Measurements from ENCODE around the gene CELF1.
"Not testable (repeated sequence)": the region's sequence is repeated elsewhere in the genome, so short reads cannot be mapped to it uniquely, and the experiment has no call there.

CELF1 gene

GRCh38 chr11:47551086-47551485 is 1.8 kb downstream of the CELF1 start:
- Histone ChIP-seq H3K9ac (ENCODE audit: insufficient read length, low read depth) (no peak overlapping the region), H3K4me1 (ENCODE audit: insufficient read depth, insufficient read length) (peaks cover 2% of the 10 kb centered on the region), H3K9me3 (ENCODE audit: insufficient read depth, low read length) (no peaks in the 10 kb centered on the region), H3K4me3 (ENCODE audit: insufficient read length, low read depth) (peak overlapping the region; percentile 96), H3K27me3 (ENCODE audit: insufficient read depth, insufficient read length) (no peaks in the 10 kb centered on the region), H3K36me3 (ENCODE audit: insufficient read depth, insufficient read length, low read length) (peaks cover 42% of the 10 kb centered on the region)
- DNase-seq (ENCODE audit: low read depth, low spot score), result no peak
- no peak for TF ChIP-seq ZNF274 (IDR thresholded peaks at IDR 0.05; ENCODE audit: low read depth, low read length)
- no peak for TF ChIP-seq SUZ12 (IDR thresholded peaks at IDR 0.05; ENCODE audit: extremely low read depth, insufficient read depth, insufficient read length)
- no peak for TF ChIP-seq YY1 (IDR thresholded peaks at IDR 0.05; ENCODE audit: insufficient read depth, insufficient read length)

GRCh38 chr11:47550288-47551047 is 2.5 kb downstream of the CELF1 start:
- TF ChIP-seq YY1 (IDR thresholded peaks at IDR 0.05; ENCODE audit: insufficient read depth, insufficient read length) (no peak), SUZ12 (IDR thresholded peaks at IDR 0.05; ENCODE audit: extremely low read depth, insufficient read depth, insufficient read length) (no peak), ZNF274 (IDR thresholded peaks at IDR 0.05; ENCODE audit: low read depth, low read length) (no peak)
- H3K36me3 ChIP-seq (ENCODE audit: insufficient read depth, insufficient read length, low read length), result peaks cover 42% of the 10 kb centered on the region
- H3K9me3 ChIP-seq (ENCODE audit: insufficient read depth, low read length), result no peaks in the 10 kb centered on the region
- H3K4me3 ChIP-seq (ENCODE audit: insufficient read length, low read depth), result no peak overlapping the region
- no peak overlapping the region for H3K9ac ChIP-seq (ENCODE audit: insufficient read length, low read depth)
- peaks cover 2% of the 10 kb centered on the region for H3K4me1 ChIP-seq (ENCODE audit: insufficient read depth, insufficient read length)
- no peak for DNase-seq (ENCODE audit: low read depth, low spot score)
- H3K27me3 ChIP-seq (ENCODE audit: insufficient read depth, insufficient read length), result no peaks in the 10 kb centered on the region

GRCh38 chr11:47546274-47546673 is 6.7 kb downstream of the CELF1 start:
- not testable (repeated sequence) for H3K4me3 ChIP-seq (ENCODE audit: insufficient read length, low read depth); DNase-seq (ENCODE audit: low read depth, low spot score); H3K4me1 ChIP-seq (ENCODE audit: insufficient read depth, insufficient read length); H3K27me3 ChIP-seq (ENCODE audit: insufficient read depth, insufficient read length); H3K9me3 ChIP-seq (ENCODE audit: insufficient read depth, low read length); H3K9ac ChIP-seq (ENCODE audit: insufficient read length, low read depth)
- H3K36me3 ChIP-seq (ENCODE audit: insufficient read depth, insufficient read length, low read length), result peaks cover 38% of the 10 kb centered on the region

- Histone ChIP-seq H3K9me3 (ENCODE audit: insufficient read depth, low read length) (no peaks in the 10 kb centered on the region), H3K36me3 (ENCODE audit: insufficient read depth, insufficient read length, low read length) (peaks cover 28% of the 10 kb centered on the region), H3K27me3 (ENCODE audit: insufficient read depth, insufficient read length) (no peaks in the 10 kb centered on the region), H3K4me3 (ENCODE audit: insufficient read length, low read depth) (no peak overlapping the region), H3K9ac (ENCODE audit: insufficient read length, low read depth) (no peak overlapping the region), H3K4me1 (ENCODE audit: insufficient read depth, insufficient read length) (peaks cover 3% of the 10 kb centered on the region)
- DNase-seq (ENCODE audit: low read depth, low spot score), result no peak
- TF ChIP-seq YY1 (IDR thresholded peaks at IDR 0.05; ENCODE audit: insufficient read depth, insufficient read length) (no peak), SUZ12 (IDR thresholded peaks at IDR 0.05; ENCODE audit: extremely low read depth, insufficient read depth, insufficient read length) (no peak), ZNF274 (IDR thresholded peaks at IDR 0.05; ENCODE audit: low read depth, low read length) (no peak)
Measured at GRCh38 chr11:47545298-47545697, 7.6 kb downstream of the CELF1 start.

DNA sequence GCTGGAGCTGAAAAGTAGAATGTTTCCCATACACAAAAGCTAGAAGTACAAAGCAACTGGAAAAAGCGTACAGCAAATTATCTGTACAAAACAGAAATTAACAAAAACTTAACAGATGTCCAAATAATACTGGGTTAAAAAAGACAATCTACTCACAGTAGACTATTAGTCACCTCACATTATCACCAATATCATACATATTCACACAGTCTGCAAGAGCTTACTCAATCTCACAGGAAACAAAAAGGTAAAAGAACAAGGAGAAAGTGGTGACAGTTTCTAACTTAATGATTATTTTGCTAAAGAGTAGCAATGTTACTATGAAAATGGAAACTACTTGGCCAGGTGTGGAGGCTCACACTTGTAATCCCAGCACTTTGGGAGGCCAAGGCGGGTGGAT is 11.9 kb downstream of the CELF1 start:
- H3K27me3 ChIP-seq (ENCODE audit: insufficient read depth, insufficient read length), result no peaks in the 10 kb centered on the region
- H3K9me3 ChIP-seq (ENCODE audit: insufficient read depth, low read length), result no peaks in the 10 kb centered on the region

DNA sequence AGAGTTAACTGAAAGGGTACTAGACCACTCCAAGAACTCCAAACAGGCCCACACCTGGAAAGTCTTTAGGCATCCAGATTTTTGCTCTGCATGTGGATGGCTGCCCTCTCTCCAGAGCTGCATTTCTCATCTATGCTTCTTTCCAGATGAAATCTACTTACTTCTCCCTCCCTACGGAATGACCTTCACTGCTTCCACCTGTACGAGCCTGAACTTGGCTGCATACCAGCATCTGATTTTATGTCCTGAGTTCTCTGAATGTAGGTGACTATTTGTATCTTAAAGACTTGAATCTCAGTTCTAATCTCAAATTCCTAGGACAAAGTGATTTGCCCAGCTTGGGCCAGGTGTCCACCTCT is 13.3 kb downstream of the CELF1 start:
- Histone ChIP-seq H3K9me3 (ENCODE audit: insufficient read depth, low read length) (no peaks in the 10 kb centered on the region), H3K4me3 (ENCODE audit: insufficient read length, low read depth) (no peak overlapping the region), H3K36me3 (ENCODE audit: insufficient read depth, insufficient read length, low read length) (peaks cover 15% of the 10 kb centered on the region), H3K9ac (ENCODE audit: insufficient read length, low read depth) (no peak overlapping the region), H3K4me1 (ENCODE audit: insufficient read depth, insufficient read length) (peaks cover 4% of the 10 kb centered on the region), H3K27me3 (ENCODE audit: insufficient read depth, insufficient read length) (no peaks in the 10 kb centered on the region)
- DNase-seq (ENCODE audit: low read depth, low spot score), result no peak
- TF ChIP-seq YY1 (IDR thresholded peaks at IDR 0.05; ENCODE audit: insufficient read depth, insufficient read length), result no peak
- no peak for TF ChIP-seq ZNF274 (IDR thresholded peaks at IDR 0.05; ENCODE audit: low read depth, low read length)
- no peak for TF ChIP-seq SUZ12 (IDR thresholded peaks at IDR 0.05; ENCODE audit: extremely low read depth, insufficient read depth, insufficient read length)

More for the DNA sequence above, 11.9 kb downstream of the CELF1 start:
- Histone ChIP-seq H3K36me3 (ENCODE audit: insufficient read depth, insufficient read length, low read length) (peaks cover 6% of the 10 kb centered on the region), H3K9ac (ENCODE audit: insufficient read length, low read depth) (no peak overlapping the region), H3K4me3 (ENCODE audit: insufficient read length, low read depth) (no peak overlapping the region), H3K4me1 (ENCODE audit: insufficient read depth, insufficient read length) (peaks cover 4% of the 10 kb centered on the region)
- no peak for DNase-seq (ENCODE audit: low read depth, low spot score)
- no peak for TF ChIP-seq SUZ12 (IDR thresholded peaks at IDR 0.05; ENCODE audit: extremely low read depth, insufficient read depth, insufficient read length)
- no peak for TF ChIP-seq ZNF274 (IDR thresholded peaks at IDR 0.05; ENCODE audit: low read depth, low read length)
- no peak for TF ChIP-seq YY1 (IDR thresholded peaks at IDR 0.05; ENCODE audit: insufficient read depth, insufficient read length)

DNA sequence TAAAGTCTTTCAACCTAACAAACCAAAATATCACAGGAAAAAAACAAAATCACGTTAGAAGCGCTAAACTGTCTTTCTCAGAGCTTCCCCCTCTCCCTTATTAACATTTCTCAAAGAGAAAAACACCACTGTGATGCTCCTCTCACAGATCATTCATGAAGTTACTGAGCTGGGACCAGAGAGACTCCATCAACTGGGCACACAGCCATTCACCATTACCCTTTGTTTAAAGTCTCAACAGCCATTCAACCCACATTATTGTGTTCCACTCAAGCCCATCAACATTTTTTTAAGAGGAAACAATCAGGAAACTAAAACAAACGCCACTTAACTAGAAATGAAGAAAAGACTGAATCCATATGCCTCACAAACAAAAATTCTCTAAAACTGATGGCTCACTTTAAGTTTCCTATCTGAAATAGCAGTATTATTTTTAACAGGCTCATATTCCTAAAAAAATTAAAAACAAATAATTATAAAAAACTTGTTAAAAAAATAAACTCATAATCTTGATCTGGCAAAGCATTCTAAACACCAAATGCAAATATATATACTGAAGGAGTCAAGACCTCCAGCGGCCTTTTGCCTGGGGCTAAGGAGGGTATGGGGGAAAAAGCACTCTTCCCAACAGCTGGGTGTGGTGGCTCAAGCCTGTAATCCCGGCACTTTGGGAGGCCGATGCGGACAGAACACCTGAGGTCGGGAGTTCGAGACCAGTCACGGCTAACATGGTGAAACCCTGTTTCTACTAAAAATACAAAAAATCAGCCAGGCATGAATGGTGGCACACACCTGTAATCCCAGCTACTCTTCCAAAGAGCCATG is 14.0 kb downstream of the CELF1 start:
- Histone ChIP-seq H3K9ac (ENCODE audit: insufficient read length, low read depth) (no peak overlapping the region), H3K4me3 (ENCODE audit: insufficient read length, low read depth) (no peak overlapping the region), H3K4me1 (ENCODE audit: insufficient read depth, insufficient read length) (peaks cover 4% of the 10 kb centered on the region), H3K36me3 (ENCODE audit: insufficient read depth, insufficient read length, low read length) (peaks cover 16% of the 10 kb centered on the region), H3K27me3 (ENCODE audit: insufficient read depth, insufficient read length) (no peaks in the 10 kb centered on the region), H3K9me3 (ENCODE audit: insufficient read depth, low read length) (no peaks in the 10 kb centered on the region)
- no peak for TF ChIP-seq YY1 (IDR thresholded peaks at IDR 0.05; ENCODE audit: insufficient read depth, insufficient read length)
- no peak for DNase-seq (ENCODE audit: low read depth, low spot score)

All from NT2/D1 (cell line).